ENCODE measurements around the gene OXLD1. TPM values are rescaled to one million over a fixed set of nuclear protein-coding genes. Genes with fewer than 3 reads are reported as not detected.
A peak's percentile ranks its signal among the peaks of the same experiment; 100 is the strongest.

The OXLD1 gene
- total RNA-seq, 1 experiment from 2014 or later, result 106 TPM

DNA sequence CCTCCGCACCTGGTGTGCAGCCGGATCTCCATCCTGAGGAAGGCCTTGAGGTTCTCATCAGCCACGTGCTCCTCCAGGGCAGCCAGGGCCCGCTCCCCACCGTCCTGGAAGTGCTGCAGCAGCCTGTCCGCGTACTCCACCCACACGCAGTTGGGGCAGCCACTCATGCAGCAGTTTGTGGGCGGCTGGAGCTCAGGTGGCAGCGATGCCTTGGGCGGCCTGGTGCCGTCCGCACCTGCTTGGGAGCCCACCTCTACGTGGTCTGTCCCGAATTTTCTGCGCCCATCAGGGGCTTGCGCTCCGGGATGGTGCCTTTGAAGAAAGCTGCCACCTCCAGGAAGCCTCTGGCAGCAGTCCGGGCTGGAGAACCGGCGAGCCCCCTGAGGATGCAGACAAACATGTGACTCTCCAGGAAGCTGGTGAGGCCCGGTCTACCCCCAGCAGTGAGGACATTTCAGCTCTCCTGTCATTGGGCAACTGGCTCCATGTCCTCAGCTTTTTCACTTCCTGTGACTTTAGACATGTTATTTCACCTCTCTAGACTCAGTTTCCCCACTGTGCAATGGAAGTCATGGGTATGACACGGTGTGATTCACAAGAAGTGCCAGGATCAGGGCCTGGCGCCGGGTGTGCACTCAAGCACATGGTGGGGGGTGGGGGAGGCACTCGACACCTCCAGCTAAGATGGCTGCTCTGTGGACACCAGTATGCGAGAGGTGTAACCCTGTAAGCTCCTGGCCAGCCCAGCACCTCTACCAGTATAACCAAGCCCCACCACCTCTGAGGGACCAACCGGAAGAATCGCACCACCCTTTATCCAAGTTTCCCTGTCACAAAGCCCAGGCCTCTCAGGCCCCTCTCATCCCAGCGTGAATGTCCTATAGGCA lies 957 bp downstream of the OXLD1 start:
- in situ Hi-C loops (cut with HindIII; ENCODE audit: low pct_unique_long_range_greater_than_20kb, low sequenced_read_pairs), result no loop called here
- DNase-seq (ENCODE audit: low read depth, low spot score), result peak; percentile 67

DNA sequence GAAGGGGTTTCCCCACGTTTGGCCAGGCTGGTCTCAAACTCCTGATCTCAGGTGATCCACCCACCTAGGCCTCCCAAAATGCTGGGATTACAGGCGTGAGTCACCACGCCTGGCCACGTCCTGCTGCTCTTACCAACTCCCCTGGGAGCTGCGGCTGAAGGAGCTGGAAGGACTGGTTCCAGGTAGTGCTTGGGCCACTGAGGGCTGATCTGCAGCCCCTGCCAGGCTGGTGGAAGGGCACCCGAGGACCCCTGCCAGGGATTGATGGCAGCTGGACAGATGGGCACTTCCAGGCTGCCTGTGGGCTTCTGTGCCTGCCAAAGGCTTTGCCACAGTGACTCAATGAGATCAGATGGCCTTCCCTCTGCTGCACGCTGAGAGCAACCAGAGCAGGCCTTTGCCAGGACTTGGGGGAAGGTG lies 2.3 kb downstream of the OXLD1 start:
- DNase-seq (ENCODE audit: low read depth, low spot score), result no peak
- in situ Hi-C loops (cut with HindIII; ENCODE audit: low pct_unique_long_range_greater_than_20kb, low sequenced_read_pairs), result no loop called here

DNA sequence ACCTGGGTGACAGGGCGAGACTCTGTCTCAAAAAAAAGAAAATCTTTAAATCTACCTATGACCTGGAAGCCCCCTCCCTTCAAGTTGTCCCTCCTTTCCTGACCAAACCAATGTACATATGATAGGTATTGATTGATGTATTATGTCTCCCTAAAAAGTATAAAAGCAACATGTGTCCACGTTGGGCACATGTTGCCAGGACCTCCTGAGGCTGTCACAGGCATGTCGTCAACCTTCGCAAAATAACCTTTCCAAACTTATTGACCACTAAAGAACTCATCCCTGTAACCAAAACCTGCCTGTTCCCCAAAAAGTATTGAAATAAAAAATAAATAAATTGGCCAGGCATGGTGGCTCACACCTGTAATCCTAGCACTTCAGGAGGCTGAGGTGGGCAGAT lies 4.4 kb downstream of the OXLD1 start:
- in situ Hi-C loops (cut with HindIII; ENCODE audit: low pct_unique_long_range_greater_than_20kb, low sequenced_read_pairs), result no loop called here
- no peak for DNase-seq (ENCODE audit: low read depth, low spot score)

DNA sequence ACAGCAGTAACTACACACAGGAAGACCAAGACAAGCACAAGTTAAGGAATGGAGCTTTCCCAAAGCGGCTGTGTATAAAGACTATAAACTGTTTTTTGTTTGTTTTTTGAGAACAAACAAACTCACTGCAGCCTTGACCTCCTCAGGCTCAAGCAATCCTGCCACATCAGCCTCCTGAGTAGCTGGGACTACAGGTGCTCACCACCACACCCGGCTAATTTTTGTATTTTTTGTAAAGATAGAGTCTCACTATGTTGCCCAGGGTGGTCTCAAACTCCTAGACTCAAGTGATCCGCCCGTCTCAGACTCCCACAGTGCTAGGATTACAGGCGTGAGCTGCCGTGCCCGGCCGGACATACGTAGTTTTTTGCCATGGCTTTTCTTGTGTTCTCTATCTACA lies 6.0 kb downstream of the OXLD1 start:
- in situ Hi-C loops (cut with HindIII; ENCODE audit: low pct_unique_long_range_greater_than_20kb, low sequenced_read_pairs), result no loop called here
- DNase-seq (ENCODE audit: low read depth, low spot score), result no peak

DNA sequence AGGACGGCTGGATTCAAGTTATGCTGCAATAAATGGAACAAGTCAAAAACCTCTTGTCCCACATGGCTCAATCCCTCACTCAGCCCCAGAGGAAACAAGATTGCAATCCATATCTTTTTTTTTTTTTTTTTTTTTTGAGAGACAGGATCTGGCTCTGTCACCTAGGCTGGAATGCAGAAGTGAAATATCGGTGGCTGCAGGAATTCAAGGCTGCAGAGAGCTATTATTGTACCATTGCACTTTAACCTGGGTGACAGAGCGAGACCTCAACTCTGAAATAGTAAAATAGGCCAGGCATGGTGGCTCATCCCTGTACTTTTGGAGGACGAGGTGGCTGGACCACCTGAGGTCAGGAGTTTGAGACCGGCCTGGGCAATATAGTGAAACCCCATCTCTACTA lies 7.4 kb downstream of the OXLD1 start:
- in situ Hi-C loops (cut with HindIII; ENCODE audit: low pct_unique_long_range_greater_than_20kb, low sequenced_read_pairs), result no loop called here

DNA sequence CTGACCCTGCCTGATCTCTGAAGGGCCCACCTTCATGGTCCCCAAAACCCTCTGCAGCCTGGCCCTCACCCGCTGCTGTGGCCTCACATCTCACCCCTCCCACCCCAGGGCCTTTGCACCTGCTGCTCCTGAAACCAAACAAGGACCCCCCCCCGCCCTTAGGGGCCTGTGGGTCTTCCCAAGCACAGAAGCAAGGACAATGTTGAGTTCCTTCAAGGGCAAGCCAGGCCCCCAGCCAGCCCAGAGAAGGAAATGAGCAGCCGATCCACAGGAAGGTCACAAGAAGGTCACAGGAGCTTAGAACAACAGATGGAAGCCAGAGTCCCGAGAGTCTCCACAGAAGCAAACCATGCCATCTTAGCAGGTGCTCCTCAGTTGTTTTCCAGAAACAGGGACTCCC lies 9.6 kb downstream of the OXLD1 start:
- in situ Hi-C loops (cut with HindIII; ENCODE audit: low pct_unique_long_range_greater_than_20kb, low sequenced_read_pairs), result no loop called here

More for the DNA sequence above, 7.4 kb downstream of the OXLD1 start:
- no peak for DNase-seq (ENCODE audit: low read depth, low spot score)

DNA sequence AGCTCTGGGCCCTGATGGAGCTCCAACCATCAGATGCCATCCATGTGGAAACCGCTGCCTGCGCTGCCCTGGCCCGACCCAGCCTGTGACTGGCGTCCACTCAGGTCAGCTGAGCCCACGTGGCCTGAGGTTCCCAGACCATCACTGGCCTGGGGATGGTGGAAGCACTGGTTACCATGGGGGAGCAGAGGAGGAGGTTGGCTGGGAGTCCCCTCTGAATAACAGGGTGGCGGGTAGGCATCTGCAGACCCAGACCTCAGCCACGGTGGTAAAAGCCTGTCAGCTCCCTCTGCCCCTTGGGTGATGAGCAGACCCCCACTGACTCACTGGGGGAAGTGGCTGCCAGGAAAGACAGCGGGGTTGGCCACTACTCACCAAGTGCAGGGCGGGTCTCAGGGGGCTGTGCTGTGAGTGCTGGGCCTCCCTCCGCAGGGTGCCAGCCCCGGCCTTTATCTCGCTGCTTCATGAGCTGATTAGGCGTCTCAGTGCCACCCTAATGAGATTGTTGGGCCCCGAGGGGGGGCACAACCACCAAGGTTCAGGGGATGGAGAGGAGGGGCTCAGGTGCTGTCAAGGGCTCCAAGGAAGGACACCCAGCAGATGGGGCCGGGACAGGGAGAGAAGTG lies 10.2 kb downstream of the OXLD1 start, which contains the start of gene PDE6G:
Gene PDE6G, minus strand, starts transcription at position 425 of the 626 bp plus-strand sequence. CDS start 3,237 bp downstream, outside the sequence.
- no peak for DNase-seq (ENCODE audit: low read depth, low spot score)
- in situ Hi-C loops (cut with HindIII; ENCODE audit: low pct_unique_long_range_greater_than_20kb, low sequenced_read_pairs), result no loop called here

More for the DNA sequence above, 9.6 kb downstream of the OXLD1 start:
- DNase-seq (ENCODE audit: low read depth, low spot score), result no peak

DNA sequence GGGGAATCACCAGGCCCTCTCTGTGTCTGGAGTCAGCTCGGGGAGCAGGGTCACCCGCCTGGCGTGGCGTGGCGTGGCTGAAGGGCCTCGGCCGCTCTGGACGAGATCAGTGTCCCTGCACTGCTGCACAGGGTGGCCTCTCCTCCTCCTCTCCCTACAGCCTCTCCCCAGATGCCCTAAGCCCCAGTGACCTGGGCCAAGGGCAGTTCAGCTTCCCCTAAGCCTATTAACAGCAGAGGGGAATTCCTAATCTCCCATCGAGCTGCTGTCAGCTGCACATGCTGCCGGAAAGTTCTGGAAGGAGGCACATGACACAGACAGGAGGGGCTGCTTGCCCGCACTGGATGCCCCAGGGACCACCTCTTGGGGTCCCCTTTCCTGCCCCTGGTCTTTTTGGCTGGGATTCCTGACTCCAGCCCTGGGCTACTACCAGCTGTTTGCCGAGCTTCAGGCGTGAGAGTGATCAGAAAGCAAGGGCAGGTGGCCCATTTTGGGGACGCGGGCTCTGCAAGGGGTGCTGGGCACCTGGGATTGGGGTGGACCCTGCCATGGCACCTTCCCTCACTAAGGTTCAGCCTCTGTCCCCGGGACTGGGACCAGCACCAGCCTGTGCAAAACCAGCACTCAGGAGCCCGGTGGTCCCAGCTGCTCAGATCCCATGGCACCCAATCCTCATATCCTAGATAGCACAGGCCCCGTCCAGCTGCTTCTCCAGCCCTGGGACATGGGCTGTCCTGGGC lies 10.9 kb downstream of the OXLD1 start:
- no peak for DNase-seq (ENCODE audit: low read depth, low spot score)
- in situ Hi-C loops (cut with HindIII; ENCODE audit: low pct_unique_long_range_greater_than_20kb, low sequenced_read_pairs), result no loop called here

DNA sequence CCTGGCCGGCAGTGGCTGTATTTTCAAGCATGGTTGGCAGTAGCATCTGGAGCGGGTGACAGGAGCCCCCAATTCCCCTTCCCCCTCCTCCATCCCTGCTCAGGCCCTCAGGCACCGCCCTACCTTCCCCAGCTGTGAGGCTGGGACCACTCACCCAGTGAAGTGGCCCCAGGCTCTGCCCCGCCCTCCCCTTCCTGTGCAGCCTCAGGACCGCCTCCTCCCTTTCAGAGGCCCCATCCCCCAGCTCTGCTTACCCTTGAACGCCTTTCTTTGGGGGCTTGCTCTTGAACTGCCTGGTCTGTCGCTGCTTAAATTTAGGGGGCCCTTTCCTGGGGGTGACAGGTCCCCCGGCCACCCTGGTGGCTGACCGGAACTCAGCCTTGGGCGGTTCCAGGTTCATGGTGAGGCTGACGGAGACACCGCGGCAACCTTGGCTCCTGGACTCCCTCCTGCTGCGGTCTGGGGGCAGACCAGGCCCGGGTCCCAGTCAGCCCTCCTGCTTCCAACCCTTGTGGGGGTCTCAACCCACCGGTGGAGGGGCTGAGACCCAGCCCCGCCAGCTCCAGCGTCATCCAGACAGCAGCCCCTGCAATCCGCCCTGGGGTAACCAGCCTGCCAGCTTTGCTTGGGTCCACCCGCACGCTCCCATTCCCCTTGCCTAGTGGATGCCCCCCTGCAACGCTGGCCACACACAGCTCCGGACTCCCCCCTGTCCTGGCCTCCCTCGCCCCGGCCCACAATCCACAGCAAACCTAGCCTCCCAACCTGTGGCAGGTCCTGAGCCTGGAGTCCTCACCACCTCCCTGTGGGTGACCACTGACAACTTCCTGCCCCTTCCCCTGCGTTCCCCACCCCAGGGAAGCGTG lies 13.3 kb downstream of the OXLD1 start:
- DNase-seq (ENCODE audit: low read depth, low spot score), result no peak
- in situ Hi-C loops (cut with HindIII; ENCODE audit: low pct_unique_long_range_greater_than_20kb, low sequenced_read_pairs), result no loop called here

DNA sequence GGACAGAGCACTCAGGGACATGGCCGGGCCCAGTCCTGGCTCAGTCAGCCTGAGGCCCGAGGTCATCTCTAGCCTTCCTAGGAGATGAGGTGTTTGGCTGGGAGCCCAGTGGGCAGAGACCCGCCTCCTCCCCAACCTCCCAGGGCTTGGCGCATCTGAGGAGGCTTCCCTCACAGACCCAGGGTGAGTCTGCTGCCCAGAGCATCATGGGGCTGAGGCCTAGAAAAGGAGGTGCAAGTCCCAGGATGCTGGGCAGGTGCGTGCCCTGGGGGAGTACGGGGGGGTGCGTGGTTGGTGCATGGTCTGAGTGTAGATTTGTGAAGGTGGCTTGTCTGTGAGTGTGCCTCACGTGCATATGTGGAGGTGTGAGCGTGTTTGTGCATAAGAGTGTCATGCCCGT lies 14.7 kb downstream of the OXLD1 start:
- in situ Hi-C loops (cut with HindIII; ENCODE audit: low pct_unique_long_range_greater_than_20kb, low sequenced_read_pairs), result no loop called here
- peak; percentile 72 for DNase-seq (ENCODE audit: low read depth, low spot score)

DNA sequence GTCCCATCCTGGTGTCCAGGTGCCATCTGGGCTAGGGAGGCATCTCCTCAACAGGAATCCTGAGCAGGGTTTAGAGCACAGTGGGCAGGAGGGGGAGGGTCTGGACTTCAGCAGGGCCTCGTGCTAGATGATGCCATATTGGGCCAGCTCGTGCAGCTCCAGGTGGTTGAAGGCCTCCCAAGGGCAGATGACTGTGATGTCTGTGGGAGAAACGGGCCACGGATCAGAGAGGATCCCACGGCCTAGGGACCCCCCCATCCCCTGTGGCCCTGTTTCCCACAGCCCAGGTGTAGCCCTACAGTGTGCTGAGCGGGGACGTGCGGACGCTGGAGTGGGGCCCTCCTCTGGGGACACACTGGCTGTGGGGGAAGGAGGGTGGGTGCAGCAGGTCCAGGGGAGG lies 15.5 kb downstream of the OXLD1 start:
- DNase-seq (ENCODE audit: low read depth, low spot score), result peak; percentile 60
- in situ Hi-C loops (cut with HindIII; ENCODE audit: low pct_unique_long_range_greater_than_20kb, low sequenced_read_pairs), result no loop called here

DNA sequence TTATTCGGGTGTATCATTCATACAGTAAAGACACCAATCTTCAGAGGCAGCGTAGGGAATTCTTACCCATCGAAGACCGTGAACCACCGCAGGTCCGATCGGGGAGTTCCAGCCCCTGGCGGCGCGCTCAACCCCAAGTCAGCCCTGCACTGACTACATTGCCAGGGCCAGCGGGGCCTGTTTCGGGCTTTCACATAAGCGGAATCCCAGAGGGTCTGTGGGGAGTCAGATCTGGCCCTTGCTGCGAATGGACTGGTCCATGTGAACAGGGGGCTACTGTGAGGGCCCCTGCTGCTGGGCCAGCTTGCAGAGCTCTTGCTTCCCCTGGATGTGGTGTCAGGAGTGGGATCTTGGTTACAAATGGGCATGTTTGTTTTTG lies 17.7 kb downstream of the OXLD1 start:
- DNase-seq (ENCODE audit: low read depth, low spot score), result no peak
- in situ Hi-C loops (cut with HindIII; ENCODE audit: low pct_unique_long_range_greater_than_20kb, low sequenced_read_pairs), result no loop called here

DNA sequence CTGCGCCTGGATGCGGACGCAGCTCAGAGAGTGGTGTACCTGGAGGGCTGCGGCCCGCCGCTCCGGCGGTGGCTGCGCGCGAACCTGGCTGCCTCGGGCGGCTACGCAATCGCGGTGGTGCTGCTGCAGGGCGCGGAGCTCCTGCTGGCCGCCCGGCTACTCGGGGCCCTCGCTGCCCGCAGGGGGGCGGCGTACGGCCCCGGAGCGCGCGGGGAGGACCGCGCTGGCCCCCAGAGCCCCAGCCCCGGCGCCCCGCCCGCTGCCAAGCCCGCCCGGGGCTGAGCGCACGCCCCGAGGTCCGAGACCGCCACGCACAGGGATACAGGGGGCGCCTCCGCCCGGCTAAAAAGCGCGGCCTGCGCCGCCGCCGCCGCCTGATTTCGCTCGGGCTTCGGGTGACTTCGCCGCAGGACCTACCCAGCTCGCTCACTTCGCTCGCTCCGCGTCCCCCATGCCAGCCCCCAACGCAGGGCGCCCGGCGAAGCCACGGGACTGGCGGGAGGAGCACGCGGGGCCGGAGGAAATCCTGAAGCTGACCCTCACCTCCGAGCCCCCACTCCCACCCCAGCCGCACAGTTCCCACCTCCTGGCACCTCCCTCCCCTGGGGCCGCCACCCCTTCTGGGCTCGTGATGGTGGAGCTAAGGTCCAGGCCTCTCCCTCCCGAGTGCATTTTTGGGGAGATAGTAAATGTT lies 18.2 kb downstream of the OXLD1 start:
- no peak for DNase-seq (ENCODE audit: low read depth, low spot score)
- in situ Hi-C loops (cut with HindIII; ENCODE audit: low pct_unique_long_range_greater_than_20kb, low sequenced_read_pairs), result no loop called here

DNA sequence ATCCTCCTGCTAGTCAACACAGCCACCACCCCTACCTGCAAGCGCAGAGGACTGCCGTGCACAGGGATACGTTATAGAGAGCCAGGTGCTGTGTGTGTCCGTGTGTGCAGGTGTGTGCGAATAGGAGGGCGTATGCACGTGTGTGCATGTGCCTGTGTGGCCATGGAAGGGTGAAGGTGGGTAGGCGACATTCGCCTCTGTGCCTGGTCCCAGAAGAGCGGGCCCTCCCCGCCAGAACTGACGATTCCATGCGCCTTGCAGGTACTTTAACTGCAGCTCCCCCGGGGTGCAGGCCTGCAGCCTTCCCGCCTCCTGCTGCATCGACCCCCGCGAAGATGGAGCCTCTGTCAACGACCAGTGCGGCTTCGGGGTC lies 18.8 kb downstream of the OXLD1 start:
- no peak for DNase-seq (ENCODE audit: low read depth, low spot score)
- in situ Hi-C loops (cut with HindIII; ENCODE audit: low pct_unique_long_range_greater_than_20kb, low sequenced_read_pairs), result no loop called here

DNA sequence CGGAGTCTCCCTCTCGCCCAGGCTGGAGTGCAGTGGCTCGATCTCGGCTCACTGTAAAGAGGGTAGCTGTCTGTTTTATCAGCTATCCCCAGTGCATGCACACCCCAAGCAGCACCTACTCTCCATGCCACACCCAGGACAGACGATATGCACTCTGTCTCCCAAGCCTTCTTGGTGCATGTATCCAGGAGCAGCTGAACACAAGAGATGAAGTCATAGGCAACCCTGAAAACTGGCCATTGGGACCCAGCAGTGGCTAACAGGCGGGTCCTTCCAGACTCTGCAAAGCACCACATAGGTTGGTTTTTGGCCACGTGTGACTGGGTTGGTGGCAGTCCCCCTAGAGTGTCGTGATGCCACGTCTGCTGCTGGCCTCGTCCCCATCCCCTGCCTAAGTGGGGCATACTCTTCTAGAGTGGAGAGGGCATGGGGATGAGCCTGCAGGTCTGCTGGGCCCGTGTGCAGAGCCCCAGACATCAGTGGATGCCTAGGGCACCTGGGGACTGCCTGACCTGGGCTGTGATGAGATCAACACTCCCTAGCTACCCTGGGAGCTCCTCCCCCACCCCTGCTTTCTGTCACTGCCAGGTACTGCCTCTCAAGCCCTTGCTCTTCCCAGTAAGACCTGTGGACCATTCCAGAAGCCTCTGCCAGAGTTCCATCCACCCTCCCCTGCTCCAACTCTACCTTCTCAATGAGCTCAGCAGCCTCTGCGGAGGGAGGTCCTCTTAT lies 19.4 kb downstream of the OXLD1 start:
- in situ Hi-C loops (cut with HindIII; ENCODE audit: low pct_unique_long_range_greater_than_20kb, low sequenced_read_pairs), result no loop called here
- no peak for DNase-seq (ENCODE audit: low read depth, low spot score)
